ENCODE results near the gene C11orf24.
A peak's percentile ranks its signal among the peaks of the same experiment; 100 is the strongest.

The C11orf24 gene

DNA sequence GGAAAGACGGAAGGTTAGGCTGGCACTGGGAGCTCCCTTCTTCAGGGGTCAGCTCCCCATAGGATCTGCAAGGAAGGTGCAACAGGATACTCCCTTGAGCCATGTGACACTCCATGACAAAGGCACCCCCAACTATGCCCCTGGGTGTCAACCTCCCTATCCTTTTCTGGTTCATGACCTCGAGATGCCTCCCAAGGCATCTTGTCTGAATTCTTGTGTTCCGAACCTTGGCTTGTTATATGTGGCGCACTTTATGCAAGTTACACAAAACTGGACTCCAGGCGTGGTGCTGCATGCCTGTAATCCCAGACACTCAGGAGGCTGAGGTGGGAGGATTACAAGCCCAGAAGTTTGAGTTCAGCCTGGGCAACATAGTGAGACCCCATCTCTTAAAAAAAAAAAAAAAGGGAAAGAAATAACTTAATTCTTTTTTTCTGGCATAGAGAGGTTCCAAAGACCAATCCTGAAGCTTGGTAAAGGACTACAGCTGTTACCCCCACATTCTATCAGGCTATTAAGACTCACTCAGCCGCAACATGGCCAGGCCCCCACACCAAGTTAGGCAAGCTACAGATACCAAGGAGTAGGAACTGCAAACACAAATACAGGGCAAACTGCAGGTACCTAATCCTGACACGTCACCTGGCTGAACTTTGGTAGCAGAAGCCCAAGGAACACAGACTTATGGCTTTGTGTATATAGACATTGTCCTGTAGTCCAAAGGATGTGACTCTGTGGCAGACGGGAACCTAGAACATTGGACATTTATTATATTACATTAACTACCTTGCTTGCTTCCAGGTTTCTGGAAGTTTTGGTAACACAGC is 1.4 kb downstream of the C11orf24 start:
- no peak for DNase-seq (ENCODE audit: low read depth in 2 of 2)

DNA sequence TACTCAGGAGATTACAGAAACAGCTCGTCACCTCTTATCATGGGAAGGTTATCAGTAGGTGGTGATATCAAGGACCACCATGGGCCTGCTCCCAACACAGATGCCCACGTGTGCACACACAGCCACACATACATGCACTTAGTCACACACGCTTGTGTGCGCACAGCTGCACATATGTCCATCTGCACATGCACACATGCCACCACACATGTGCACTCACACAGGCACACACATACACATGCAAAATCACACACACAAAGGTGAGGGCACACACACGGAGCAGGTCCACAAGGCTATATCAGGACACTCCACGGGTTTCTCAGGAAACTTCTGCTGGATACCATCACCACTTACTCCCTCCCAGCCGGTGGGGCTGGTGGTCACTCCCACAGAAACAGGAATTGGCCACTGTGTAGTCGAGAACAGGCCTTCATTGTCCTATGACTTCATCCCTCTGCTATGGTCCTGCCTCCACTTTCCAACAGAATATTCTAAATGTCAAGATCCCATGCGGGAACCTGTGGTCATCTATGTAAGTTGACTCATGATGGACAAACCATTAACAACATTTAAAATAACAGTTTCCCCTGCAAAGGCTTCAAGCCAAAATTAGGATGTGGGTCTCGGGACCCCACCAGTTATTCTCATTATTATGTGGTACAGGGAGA is 2.2 kb downstream of the C11orf24 start:
- DNase-seq (ENCODE audit: low read depth in 2 of 2) = no peak

DNA sequence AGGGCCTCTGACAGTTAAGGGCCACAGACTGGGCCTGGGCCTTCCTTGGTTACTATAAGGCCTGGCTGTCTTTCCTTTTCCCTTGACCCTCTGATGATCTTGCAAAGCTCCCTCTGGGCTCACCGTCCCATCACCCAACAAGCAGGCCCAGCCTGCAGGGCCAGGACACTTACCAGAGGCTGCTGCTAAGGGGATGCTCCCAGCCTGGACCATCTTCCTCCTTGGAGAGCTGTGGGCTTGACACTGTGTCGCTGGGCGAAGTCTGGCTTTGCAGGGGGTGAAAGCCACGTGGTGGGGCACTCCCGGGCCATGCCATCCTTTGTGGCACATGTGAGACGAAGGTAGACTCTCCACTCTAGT is 3.9 kb downstream of the C11orf24 start:
- no peak for DNase-seq (ENCODE audit: low read depth in 2 of 2)

DNA sequence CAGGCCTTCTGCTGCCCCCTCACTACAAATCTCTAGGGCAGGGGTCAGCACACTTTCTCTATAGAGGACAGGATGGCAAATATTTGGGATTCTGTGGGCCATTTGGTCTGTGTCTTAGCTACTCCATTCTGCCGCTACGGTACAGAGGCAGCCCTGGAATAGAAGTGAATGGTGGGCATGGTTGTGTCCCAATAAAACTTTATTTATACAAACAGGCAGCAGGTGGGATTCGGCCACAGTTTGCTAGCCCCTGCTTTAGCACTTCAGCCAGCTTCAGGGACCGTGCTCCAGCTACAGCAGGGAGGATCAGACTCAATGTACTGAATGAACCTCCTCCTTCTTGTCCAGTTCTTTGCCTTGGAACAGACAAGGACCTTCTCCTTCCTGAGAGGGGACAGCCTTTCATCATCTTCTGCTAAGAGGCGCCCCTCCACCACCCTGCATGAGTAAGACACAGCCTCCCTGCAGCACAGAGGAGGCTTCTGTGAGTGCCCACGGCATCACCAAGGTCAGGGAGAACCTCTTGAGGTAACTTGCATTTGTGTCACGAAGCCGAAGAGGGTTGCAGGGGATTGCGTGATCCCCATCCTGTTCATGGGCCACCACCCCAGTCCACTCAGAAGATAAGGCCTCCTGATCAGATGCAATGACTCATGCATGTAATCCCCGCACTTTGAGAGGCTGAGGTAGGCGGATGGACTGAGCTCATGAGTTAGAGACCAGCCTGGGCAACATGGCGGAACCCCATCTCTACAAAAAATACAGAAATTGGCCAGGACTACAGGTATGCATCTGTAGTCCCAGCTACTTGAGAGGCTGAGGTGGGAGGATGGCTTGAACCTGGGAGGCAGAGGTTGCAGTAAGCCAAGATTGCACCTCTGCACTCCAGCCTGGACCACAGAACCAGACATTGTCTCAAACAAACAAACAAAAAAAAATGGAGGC is 4.6 kb downstream of the C11orf24 start:
- DNase-seq (ENCODE audit: low read depth in 2 of 2) = no peak

- no peak for DNase-seq (ENCODE audit: low read depth in 2 of 2)
These were observed 5.5 kb downstream of the C11orf24 start for GRCh38 chr11:68266121-68266891.

GRCh38 chr11:68264741-68265540 is 6.8 kb downstream of the C11orf24 start:
- DNase-seq (ENCODE audit: low read depth in 2 of 2) = no peak

DNA sequence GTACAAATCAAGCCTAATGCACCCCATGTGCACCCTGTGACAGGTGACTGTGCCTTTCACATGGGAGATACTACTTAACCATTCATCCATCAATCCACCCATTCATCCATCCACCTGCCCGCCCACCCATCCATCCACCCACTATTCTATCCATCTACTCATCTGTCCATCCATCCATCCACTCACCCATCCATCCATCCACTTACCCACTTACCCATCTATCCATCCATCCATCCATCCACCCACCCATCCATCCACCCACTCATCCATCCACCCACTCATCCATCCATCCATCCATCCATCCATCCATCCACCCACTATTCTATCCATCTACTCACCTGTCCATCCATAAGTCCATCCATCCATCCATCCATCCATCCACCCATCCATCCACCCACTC is 7.5 kb downstream of the C11orf24 start:
- DNase-seq (ENCODE audit: low read depth in 2 of 2) = no peak

DNA sequence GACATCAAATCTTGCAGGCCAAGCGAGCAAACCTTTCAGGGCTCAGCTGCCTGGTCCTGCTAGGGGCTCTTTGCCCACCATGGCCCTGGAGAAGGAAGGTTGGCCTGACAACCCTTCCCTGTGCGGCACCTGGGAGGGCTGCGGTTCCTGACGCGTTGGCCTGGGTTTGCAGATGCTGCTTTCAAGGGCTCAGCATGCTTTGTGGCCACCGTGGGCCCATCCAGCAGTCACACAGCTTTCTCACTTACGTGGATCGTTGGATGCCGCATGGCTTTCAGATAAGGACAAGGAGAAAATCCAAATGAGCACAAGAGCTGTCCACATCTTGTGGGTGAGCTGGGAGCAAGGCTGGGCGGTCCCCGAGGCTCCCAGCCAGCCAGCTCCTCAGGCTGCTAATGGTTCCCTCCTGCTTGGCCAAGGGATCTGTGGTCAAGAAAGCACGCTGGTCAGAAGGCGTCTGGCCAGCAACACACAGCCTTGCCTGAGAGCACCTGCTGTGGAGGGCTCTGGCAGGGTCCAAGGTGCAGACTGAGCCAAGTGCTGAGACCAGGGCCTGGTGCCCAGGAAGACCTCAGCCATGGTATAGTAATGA is 8.2 kb downstream of the C11orf24 start:
- DNase-seq (ENCODE audit: low read depth in 2 of 2) = no peak

DNA sequence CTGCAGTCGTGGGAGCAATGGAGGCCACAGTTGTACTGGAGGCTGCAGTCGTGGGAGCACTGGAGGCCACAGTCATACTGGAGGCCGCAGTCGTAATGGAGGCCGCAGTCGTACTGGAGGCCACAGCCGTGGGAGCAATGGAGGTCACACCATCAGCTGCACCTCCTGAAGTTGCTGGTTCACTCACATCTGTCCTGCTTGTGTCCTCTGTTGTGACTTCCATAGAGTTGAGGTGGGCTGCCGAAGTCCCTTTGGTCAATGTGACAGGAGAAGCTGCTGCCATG is 9.3 kb downstream of the C11orf24 start:
- no peak for DNase-seq (ENCODE audit: low read depth in 2 of 2)

- DNase-seq (ENCODE audit: low read depth in 2 of 2) = no peak
These were observed 9.8 kb downstream of the C11orf24 start for GRCh38 chr11:68261749-68262543.

- no peak for DNase-seq (ENCODE audit: low read depth in 2 of 2)
These were observed 10.8 kb downstream of the C11orf24 start for GRCh38 chr11:68261006-68261405.

DNA sequence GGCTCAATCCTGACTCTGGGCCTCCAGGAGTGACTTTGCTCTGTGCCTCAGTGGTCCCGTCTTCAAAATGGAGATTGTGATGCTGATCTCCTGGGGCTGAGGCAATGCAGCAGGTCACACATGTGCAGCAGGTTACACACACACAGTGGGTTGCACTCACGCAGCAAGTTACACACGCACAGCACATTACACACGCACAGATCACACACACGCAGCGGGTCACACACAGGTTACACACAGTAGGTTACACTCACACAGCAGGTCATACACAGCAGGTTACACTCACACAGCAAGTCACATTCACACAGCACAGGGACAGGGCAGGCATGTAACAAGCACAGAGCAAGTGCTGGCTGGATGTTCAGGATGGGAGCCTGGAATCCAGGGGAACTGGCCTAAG is 11.3 kb downstream of the C11orf24 start:
- DNase-seq (ENCODE audit: low read depth in 2 of 2) = no peak

GRCh38 chr11:68259122-68259959 is 12.4 kb downstream of the C11orf24 start:
- no peak for DNase-seq (ENCODE audit: low read depth in 2 of 2)

- no peak for DNase-seq (ENCODE audit: low read depth in 2 of 2)
These were observed 13.4 kb downstream of the C11orf24 start for GRCh38 chr11:68258363-68258765.

DNA sequence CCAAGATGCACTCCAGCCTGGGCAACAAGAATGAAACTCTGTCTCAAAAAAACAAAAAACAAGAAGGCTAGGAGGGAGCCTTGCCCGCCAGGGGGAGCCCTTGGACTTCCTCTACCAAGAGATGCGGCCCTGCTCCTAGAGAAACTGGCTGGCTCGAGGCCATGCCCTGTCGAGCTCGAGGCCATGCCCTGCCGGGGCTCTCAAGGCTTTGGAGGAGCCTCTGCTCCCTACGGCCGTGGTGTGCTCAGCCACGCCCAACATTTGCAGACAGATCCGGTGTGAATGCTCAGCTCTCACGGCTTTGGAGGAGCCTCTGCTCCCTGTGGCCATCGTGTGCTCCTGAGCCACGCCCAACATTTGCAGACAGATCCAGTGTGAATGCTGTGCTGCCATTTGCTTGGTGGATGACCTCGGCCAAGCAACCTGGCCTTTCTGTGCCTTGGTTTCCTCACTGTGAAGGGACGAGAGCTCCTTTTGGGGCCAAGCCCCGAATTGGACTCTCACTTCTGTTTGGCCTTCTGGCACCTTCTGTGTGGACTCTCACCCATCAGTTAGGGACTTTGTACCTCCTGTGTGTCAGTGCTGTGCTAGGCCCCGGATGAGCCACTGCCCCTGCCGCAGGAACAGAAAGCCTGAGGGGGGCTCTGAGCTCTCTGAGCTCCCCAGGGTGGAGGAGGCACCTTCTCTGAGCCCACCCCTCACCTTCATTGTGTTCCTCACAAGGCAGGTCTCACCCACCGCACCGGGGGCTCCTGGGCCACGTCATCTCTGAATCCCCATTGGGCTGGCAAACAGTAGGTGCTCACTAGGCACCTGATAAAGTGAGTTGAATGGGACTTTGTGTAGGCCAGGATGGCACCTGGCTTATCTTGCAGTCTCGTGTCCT is 14.1 kb downstream of the C11orf24 start:
- DNase-seq (ENCODE audit: low read depth in 2 of 2) = peak; percentile 69 to 76

GRCh38 chr11:68256331-68256741 is 15.4 kb downstream of the C11orf24 start:
- peak; percentile 35 for DNase-seq (ENCODE audit: low read depth in 2 of 2)

DNA sequence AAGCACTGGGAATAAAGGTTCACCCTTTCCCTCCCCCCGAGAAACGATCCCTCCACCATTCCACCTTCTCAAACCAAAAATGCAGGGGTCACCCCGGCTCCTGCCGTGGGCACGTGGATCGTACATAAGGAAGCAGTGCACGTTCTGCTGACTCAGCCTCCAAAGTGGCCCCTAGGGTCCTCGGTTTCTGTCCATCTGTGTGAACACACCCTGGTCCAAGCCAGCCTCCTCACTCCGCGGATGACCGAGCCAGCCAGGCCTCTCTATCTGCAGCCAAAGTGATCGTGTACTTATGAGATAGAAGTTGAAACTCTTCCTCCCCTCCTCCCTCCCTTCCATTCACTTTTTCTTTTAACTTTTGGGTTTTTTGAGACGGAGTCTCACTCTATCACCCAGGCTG is 16.2 kb downstream of the C11orf24 start:
- DNase-seq (ENCODE audit: low read depth in 2 of 2) = no peak

DNA sequence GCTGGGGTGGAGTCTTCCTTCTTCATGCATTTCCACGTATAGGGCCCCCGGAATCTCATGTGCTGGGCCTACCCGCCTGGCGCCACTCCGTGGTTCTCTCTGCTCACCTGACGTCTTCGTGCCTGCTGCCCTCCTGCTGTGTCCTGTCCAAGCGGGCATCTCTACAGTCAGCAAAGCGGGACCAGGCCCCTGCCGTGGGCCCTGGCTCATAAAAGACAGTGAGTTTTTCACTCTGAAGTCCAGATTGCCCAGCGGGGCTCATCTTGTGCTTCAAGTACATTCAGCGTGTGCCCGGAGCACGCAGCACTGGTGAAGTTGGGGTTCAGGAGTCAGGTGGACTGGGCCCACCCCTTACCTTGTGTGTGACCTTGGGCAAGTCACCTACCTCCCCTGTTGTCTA is 17.4 kb downstream of the C11orf24 start:
- no peak for DNase-seq (ENCODE audit: low read depth in 2 of 2)
